HG03520 (cell line): Measurements from ENCODE around the gene WDR70.
"Not testable (repeated sequence)": the region's sequence is repeated elsewhere in the genome, so short reads cannot be mapped to it uniquely, and the experiment has no call there.

ENCODE experiments used
- ATAC-seq: cut with Tn5 transposase; IDR thresholded peaks from one replicate; pipeline ENCODE4 v1.9.1; 2021; ENCODE audit warnings: mild to moderate bottlenecking, moderate library complexity; ENCODE audit not compliant: unreplicated experiment

The WDR70 gene

GRCh38 chr5:37742111-37742510, 363.0 kb downstream of the WDR70 start:
- no peak for ATAC-seq

- ATAC-seq, result no peak
These were observed 372.1 kb downstream of the WDR70 start for GRCh38 chr5:37751227-37751626.

DNA sequence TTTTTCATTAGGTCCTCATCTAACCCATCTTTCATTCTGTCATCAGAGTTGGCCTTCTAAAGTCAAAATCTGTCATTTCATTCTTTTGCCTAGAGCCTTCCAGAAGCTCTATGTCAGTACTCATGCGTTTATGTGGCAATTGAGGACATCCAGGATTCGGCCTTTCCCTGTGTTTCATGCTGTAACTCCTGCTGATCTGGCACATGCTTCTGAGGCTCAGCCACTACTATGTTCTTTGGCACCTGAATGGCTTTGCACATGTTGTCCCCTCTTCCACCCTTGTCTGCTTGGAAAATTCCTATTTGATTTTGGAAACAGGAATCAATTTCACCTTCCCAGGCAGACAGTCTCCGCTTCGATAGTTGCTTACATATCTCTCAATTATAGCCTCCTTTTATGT, 375.9 kb downstream of the WDR70 start:
- ATAC-seq, result no peak

GRCh38 chr5:37755581-37755980, 376.5 kb downstream of the WDR70 start:
- ATAC-seq, result no peak

DNA sequence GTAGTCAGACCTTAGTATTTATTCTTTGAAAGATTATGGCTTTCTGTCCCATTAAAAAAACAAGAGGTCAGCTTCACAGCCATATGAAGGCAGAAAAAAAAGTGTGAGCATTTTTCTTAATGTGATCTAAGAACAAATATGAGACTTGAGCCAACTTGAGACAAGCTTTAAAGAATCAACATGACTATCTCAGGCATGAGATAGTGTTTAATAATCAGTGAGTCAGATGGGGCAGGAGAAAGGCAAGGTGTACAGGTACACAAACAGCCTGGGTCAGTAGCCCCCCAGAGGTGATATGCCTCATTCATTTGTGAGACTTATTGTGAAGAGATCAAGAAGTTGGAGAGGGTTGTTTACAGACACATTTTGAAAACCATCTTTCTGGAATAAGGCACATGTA, 377.1 kb downstream of the WDR70 start:
- ATAC-seq, result no peak

GRCh38 chr5:37757980-37758582, 379.0 kb downstream of the WDR70 start:
- ATAC-seq, result no peak

- no peak for ATAC-seq
These were observed 388.1 kb downstream of the WDR70 start for GRCh38 chr5:37767251-37767650.

DNA sequence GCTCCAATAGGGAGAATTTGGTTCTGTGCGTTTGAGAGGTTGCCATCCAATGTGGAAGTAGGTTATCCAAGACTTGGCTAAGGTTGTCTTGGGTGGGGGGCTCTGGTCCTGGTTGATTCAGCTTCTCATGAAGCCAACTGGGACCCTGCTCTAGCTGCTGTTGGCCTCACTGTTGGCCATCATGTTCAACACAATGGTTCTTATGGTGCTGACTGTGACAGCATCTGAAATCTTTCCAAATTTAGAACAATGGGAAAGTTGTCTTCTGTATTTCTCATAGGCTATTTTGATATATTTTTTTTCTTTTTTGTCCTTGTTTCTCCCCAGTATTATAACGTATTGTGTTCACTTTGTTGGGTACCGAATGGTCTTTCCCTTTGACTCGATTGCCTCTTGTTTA, 388.8 kb downstream of the WDR70 start:
- ATAC-seq, result no peak

DNA sequence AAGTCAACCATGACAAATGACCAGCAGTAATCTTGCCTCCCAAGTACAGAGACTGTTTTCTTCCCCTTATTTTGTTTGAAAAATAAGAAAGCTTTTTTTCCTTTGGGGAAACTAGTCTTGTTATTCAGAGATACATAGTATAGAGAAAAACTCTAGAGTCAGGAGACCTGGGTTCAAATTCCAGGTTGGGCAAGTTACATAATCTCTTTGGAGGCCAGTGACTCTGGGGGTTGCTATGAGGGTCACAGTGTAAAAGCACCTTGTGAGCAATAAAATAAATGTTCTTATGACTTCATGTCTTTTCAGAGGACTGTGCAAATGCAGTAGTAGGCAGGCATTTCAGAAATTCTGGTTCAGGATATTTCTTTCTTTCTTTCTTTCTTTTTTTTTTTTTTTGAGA, 389.3 kb downstream of the WDR70 start:
- ATAC-seq, result no peak

DNA sequence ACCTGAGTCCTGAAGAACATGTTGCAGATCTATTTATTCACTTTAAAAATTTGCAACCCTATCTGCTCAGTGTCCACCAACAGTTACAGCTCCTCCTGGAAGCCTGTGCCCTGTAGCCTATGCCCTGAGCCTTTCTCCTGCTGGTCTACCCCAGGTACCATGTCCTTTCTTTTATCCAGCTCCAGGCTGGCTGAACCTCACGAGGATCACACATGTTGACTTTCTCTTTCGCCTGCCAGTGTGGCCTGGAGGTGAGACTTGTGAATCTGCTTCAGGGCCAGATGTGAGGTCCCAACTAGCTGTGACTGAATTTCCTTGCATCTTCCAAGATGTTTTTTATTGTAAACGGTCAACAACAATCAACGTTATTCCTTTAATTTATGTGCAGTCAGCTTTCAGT, 390.0 kb downstream of the WDR70 start:
- no peak for ATAC-seq

- ATAC-seq, result no peak
These were observed 390.7 kb downstream of the WDR70 start for GRCh38 chr5:37769840-37770239.

DNA sequence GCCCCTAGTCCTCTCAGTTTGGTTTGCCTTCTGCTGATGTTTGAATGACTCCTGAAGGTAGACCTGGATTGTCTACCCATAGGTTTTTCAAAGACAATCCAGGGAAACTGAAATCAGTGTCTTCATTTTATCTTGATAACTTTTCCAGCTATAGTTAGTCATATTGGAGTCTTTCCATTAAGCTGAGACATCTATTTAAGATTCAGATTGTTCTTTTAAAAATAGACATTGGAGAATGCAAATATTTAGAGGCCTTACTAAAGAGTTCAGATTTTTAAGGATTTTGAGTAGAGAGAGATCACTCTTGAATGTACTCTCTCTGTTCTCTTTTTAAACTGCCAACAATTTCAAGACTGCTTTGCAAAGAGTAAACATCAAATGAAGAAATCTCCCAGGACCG, 391.7 kb downstream of the WDR70 start:
- no peak for ATAC-seq

DNA sequence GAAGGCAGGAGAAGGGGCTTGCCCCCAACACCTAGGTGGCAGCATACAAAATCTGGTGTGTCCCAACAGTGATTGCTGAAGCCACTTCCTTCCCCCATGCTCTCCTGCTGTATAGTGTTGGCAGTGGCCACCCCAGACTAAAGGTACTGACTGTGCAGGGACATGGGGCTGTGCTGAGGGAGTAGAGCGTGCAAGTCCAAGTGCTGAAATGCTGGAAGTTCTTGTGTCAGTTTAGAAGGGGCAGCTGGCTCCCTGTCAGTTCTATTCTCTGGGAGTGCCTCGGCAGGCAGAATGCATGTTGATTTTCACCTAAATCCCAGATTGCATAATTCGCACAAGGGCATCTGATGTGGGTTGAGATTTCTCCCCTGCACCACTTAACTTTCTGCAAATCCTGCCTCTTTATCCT, 392.1 kb downstream of the WDR70 start:
- ATAC-seq, result no peak

GRCh38 chr5:37771731-37772130, 392.6 kb downstream of the WDR70 start:
- no peak for ATAC-seq

- no peak for ATAC-seq
These were observed 393.1 kb downstream of the WDR70 start for GRCh38 chr5:37772255-37772654.

- no peak for ATAC-seq
These were observed 394.7 kb downstream of the WDR70 start for GRCh38 chr5:37773809-37774208.

GRCh38 chr5:37774912-37775483, 395.9 kb downstream of the WDR70 start:
- no peak for ATAC-seq

- ATAC-seq, result no peak
These were observed 397.7 kb downstream of the WDR70 start for GRCh38 chr5:37776826-37777225.

- ATAC-seq, result no peak
These were observed 398.5 kb downstream of the WDR70 start for GRCh38 chr5:37777432-37778130.

DNA sequence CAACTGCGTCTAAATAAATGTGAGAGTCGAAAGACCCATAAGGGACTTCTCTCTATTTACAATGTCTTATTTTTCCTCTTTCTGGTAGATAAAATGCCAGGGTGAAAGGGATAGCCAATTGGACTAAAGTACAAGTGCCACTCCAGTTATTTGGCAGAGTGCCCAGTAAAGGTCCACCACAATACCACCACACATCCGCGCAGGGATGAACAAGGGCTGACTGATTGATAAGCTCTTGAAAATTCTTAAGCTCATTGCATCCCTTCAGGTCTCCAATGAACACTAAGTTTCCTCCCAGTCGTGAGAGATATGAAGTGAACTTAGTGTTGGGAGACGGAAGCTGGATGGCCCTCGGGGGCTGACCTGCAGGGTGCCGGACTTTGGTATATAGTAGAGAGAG, 402.3 kb downstream of the WDR70 start:
- not testable (repeated sequence) for ATAC-seq

- ATAC-seq, result no peak
These were observed 407.3 kb downstream of the WDR70 start for GRCh38 chr5:37786416-37786815.

- ATAC-seq, result no peak
These were observed 407.9 kb downstream of the WDR70 start for GRCh38 chr5:37786862-37787519.
